GM18867 (cell line): ENCODE measurements around the gene SHOX.
"Not testable (repeated sequence)": the region's sequence is repeated elsewhere in the genome, so short reads cannot be mapped to it uniquely, and the experiment has no call there.

Experiments
- ATAC-seq: cut with Tn5 transposase; IDR thresholded peaks from one replicate; pipeline ENCODE4 v1.9.1; 2021; ENCODE audit warnings: mild to moderate bottlenecking, moderate library complexity; ENCODE audit not compliant: unreplicated experiment

The SHOX gene

GRCh38 chrX:621705-622503 lies 8.7 kb upstream of the SHOX start:
- no peak for ATAC-seq

GRCh38 chrX:622802-623201 lies 7.8 kb upstream of the SHOX start:
- not testable (repeated sequence) for ATAC-seq

- no peak for ATAC-seq
Observed at GRCh38 chrX:623268-623598, 7.4 kb upstream of the SHOX start.

- ATAC-seq, result no peak
Observed at GRCh38 chrX:623599-624315, 6.8 kb upstream of the SHOX start.

GRCh38 chrX:625137-625691 lies 5.4 kb upstream of the SHOX start:
- ATAC-seq, result no peak

GRCh38 chrX:626047-626446 lies 4.5 kb upstream of the SHOX start:
- not testable (repeated sequence) for ATAC-seq

GRCh38 chrX:626745-627509 lies 3.7 kb upstream of the SHOX start:
- no peak for ATAC-seq

GRCh38 chrX:627510-627981 lies 3.0 kb upstream of the SHOX start:
- ATAC-seq, result no peak

GRCh38 chrX:627995-628394 lies 2.6 kb upstream of the SHOX start:
- ATAC-seq, result no peak

GRCh38 chrX:629230-630006 lies 1.2 kb upstream of the SHOX start:
- ATAC-seq, result no peak

- no peak for ATAC-seq
Observed at GRCh38 chrX:630007-630611, 482 bp upstream of the SHOX start.

- no peak for ATAC-seq
Observed at GRCh38 chrX:631802-632365, 1.3 kb downstream of the SHOX start.

GRCh38 chrX:632366-633042 lies 1.9 kb downstream of the SHOX start:
- no peak for ATAC-seq

- no peak for ATAC-seq
Observed at GRCh38 chrX:633043-633984, 2.7 kb downstream of the SHOX start.

GRCh38 chrX:633985-634958 lies 3.7 kb downstream of the SHOX start:
- ATAC-seq, result no peak

- no peak for ATAC-seq
Observed at GRCh38 chrX:635428-636090, 5.0 kb downstream of the SHOX start.
